Osteocyte (in vitro differentiated cells): Measurements from ENCODE around the gene B3GALNT1. TPM values are rescaled to one million over a fixed set of nuclear protein-coding genes. Genes with fewer than 3 reads are reported as not detected.

Source experiments
- DNase-seq: peaks from one replicate; pipeline ENCODE4 v3.0.0; 2021; ENCODE audit warnings: mixed read lengths; ENCODE audit not compliant: unreplicated experiment; ENCODE audit errors: extremely low spot score
- H3K27ac Mint-ChIP-seq: one replicate; pipeline ENCODE4 v1.8.0; 2021; ENCODE audit warnings: mild to moderate bottlenecking, mixed read lengths; ENCODE audit not compliant: unreplicated experiment
- H3K27me3 Mint-ChIP-seq: one replicate; pipeline ENCODE4 v1.8.0; 2021; ENCODE audit warnings: mixed read lengths; ENCODE audit not compliant: unreplicated experiment
- H3K36me3 Mint-ChIP-seq: one replicate; pipeline ENCODE4 v1.8.0; 2021; ENCODE audit warnings: mixed read lengths; ENCODE audit not compliant: unreplicated experiment
- H3K4me1 Mint-ChIP-seq: one replicate; pipeline ENCODE4 v1.8.0; 2021; ENCODE audit warnings: mixed read lengths; ENCODE audit not compliant: unreplicated experiment
- H3K4me3 Mint-ChIP-seq: one replicate; pipeline ENCODE4 v1.8.0; 2021; ENCODE audit warnings: mild to moderate bottlenecking, moderate library complexity, mixed read lengths; ENCODE audit not compliant: unreplicated experiment
- H3K9me3 Mint-ChIP-seq: one replicate; pipeline ENCODE4 v1.8.0; 2021; ENCODE audit warnings: mixed read lengths; ENCODE audit not compliant: unreplicated experiment
- total RNA-seq: library from RNA; stranded (reverse); gene quantifications from 2 replicates; pipeline ENCODE4 v1.2.1, GENCODE V29; 2021
- TF ChIP-seq, protein P1 (sequence below): fragments of 200-600 bp; sonication (generic); IDR thresholded peaks from 2 replicates; pipeline ENCODE4 v1.5.0; 2021; ENCODE audit warnings: antibody characterized with exemption, mild to moderate bottlenecking, moderate library complexity

Gene B3GALNT1
- total RNA-seq, 1 donor from 2014 or later, result 15.0 TPM

DNA sequence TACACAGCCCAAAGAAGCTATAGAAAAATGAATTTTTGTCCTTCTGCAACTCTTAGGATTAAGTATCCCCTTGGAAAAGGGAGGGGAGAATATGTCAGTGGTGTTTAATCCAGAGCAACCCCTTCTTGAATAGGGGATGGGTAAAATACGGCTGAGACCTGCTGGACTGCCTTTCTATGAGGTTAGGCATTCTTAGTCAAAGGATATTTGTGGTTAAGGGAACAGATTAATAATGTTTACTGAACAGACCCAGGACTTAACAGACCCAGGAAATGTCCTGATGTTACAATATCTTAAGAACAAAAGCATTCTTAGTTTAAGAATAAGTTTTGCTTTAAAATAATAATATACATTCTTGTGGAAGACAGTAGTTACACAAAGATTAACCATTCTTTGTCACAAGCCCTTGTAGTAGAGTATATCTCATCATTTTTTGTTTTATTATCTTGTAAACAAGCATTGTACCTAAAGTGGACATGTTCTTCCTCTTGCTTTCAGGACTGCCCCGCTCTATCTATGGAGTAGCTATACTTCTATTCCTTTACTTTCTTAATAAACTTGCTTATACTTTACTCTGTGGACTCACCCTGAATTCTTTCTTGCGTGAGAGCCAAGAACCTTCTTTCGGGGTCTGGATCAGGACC lies 43.8 kb upstream of the B3GALNT1 start:
- no peak overlapping the region for H3K27ac Mint-ChIP-seq
- no peak overlapping the region for H3K4me3 Mint-ChIP-seq
- no peaks in the 10 kb centered on the region for H3K9me3 Mint-ChIP-seq
- peaks cover 10% of the 10 kb centered on the region for H3K4me1 Mint-ChIP-seq
- DNase-seq, result no peak
- H3K36me3 Mint-ChIP-seq, result peaks cover 3% of the 10 kb centered on the region
- H3K27me3 Mint-ChIP-seq, result no peaks in the 10 kb centered on the region
- TF ChIP-seq, protein P1, sequence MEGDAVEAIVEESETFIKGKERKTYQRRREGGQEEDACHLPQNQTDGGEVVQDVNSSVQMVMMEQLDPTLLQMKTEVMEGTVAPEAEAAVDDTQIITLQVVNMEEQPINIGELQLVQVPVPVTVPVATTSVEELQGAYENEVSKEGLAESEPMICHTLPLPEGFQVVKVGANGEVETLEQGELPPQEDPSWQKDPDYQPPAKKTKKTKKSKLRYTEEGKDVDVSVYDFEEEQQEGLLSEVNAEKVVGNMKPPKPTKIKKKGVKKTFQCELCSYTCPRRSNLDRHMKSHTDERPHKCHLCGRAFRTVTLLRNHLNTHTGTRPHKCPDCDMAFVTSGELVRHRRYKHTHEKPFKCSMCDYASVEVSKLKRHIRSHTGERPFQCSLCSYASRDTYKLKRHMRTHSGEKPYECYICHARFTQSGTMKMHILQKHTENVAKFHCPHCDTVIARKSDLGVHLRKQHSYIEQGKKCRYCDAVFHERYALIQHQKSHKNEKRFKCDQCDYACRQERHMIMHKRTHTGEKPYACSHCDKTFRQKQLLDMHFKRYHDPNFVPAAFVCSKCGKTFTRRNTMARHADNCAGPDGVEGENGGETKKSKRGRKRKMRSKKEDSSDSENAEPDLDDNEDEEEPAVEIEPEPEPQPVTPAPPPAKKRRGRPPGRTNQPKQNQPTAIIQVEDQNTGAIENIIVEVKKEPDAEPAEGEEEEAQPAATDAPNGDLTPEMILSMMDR, result no peak

- TF ChIP-seq, protein P1, result no peak
- DNase-seq, result no peak
- Mint-ChIP-seq H3K9me3 (no peaks in the 10 kb centered on the region), H3K27me3 (no peaks in the 10 kb centered on the region), H3K36me3 (no peaks in the 10 kb centered on the region), H3K27ac (no peak overlapping the region), H3K4me3 (no peak overlapping the region), H3K4me1 (peaks cover 2% of the 10 kb centered on the region)
Measured at GRCh38 chr3:161142486-161142885, 37.3 kb upstream of the B3GALNT1 start.

DNA sequence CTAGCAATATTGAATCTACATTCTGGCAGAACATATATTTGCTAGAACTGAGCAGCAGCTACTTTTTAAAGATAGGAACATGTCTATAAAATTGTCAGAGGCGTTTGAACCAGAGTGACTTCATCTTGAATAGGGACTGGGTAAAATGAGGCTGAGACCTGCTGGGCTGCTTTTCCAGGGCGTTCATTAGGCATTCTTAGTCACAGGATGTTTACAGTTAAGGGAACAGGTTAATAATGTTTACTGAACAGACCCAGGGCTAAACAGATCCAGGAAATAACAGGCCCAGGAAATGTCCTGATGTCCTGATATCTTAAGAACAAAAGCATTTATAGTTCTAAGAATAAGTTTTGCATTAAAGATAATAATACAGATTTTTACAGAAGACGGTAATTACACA lies 34.5 kb upstream of the B3GALNT1 start:
- Mint-ChIP-seq H3K9me3 (no peaks in the 10 kb centered on the region), H3K4me3 (no peak overlapping the region), H3K27me3 (no peaks in the 10 kb centered on the region), H3K4me1 (peaks cover 2% of the 10 kb centered on the region), H3K27ac (no peak overlapping the region), H3K36me3 (no peaks in the 10 kb centered on the region)
- TF ChIP-seq, protein P1, result no peak
- no peak for DNase-seq

GRCh38 chr3:161137260-161137659 lies 32.1 kb upstream of the B3GALNT1 start:
- no peaks in the 10 kb centered on the region for H3K36me3 Mint-ChIP-seq
- no peaks in the 10 kb centered on the region for H3K9me3 Mint-ChIP-seq
- H3K27me3 Mint-ChIP-seq, result no peaks in the 10 kb centered on the region
- TF ChIP-seq, protein P1, result no peak
- DNase-seq, result no peak
- H3K27ac Mint-ChIP-seq, result no peak overlapping the region
- H3K4me1 Mint-ChIP-seq, result no peaks in the 10 kb centered on the region
- no peak overlapping the region for H3K4me3 Mint-ChIP-seq

DNA sequence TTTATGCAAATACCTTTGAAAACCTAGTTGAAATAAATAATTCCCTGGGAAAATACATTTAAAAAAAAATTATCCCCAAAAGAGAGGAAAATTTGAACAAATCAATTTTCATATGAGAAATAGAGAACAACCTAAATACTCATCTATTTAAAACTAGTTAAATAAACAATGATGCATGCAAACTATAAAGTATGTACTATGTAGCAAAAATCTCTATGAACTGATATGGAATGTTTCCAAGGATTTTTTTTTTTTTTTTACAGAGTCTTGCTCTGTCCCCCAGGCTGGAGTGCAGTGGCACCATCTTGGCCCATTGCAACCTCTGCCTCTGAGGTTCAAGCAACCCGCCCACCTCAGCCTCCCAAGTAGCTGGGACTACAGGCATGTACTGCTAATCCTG lies 27.2 kb upstream of the B3GALNT1 start:
- DNase-seq, result no peak
- Mint-ChIP-seq H3K36me3 (no peaks in the 10 kb centered on the region), H3K4me1 (no peaks in the 10 kb centered on the region), H3K4me3 (no peak overlapping the region), H3K27me3 (no peaks in the 10 kb centered on the region), H3K9me3 (peaks cover 9% of the 10 kb centered on the region), H3K27ac (no peak overlapping the region)
- TF ChIP-seq, protein P1, result no peak
